Fibroblast of skin of right quadriceps (primary cell): ENCODE data around the gene PHACTR1.

Experiments used
- DNase-seq: peaks from one replicate; pipeline ENCODE4 v3.0.0-alpha.2; 2013

The PHACTR1 gene

GRCh38 chr6:12957321-12958051 lies 240.9 kb downstream of the PHACTR1 start:
- DNase-seq, result peak; percentile 68

- DNase-seq, result no peak
These were observed 241.6 kb downstream of the PHACTR1 start for GRCh38 chr6:12958052-12958706.

GRCh38 chr6:12961761-12962160 lies 245.2 kb downstream of the PHACTR1 start:
- DNase-seq, result no peak

GRCh38 chr6:12962529-12962928 lies 246.0 kb downstream of the PHACTR1 start:
- DNase-seq, result peak; percentile 28

- peak; percentile 48 for DNase-seq
These were observed 246.4 kb downstream of the PHACTR1 start for GRCh38 chr6:12962987-12963386.

- DNase-seq, result no peak
These were observed 247.0 kb downstream of the PHACTR1 start for GRCh38 chr6:12963567-12963966.

- peak; percentile 61 for DNase-seq
These were observed 251.1 kb downstream of the PHACTR1 start for GRCh38 chr6:12967686-12968085.

- no peak for DNase-seq
These were observed 251.7 kb downstream of the PHACTR1 start for GRCh38 chr6:12968290-12968689.

GRCh38 chr6:12968839-12969558 lies 252.4 kb downstream of the PHACTR1 start:
- no peak for DNase-seq

- peak; percentile 42 for DNase-seq
These were observed 253.4 kb downstream of the PHACTR1 start for GRCh38 chr6:12969966-12970365.

- no peak for DNase-seq
These were observed 256.8 kb downstream of the PHACTR1 start for GRCh38 chr6:12973386-12973785.

GRCh38 chr6:12974551-12974950 lies 258.0 kb downstream of the PHACTR1 start:
- DNase-seq, result no peak

- DNase-seq, result no peak
These were observed 259.8 kb downstream of the PHACTR1 start for GRCh38 chr6:12976366-12976765.

GRCh38 chr6:12977206-12977605 lies 260.6 kb downstream of the PHACTR1 start:
- no peak for DNase-seq

GRCh38 chr6:12977806-12978205 lies 261.2 kb downstream of the PHACTR1 start:
- no peak for DNase-seq

GRCh38 chr6:12980741-12981140 lies 264.2 kb downstream of the PHACTR1 start:
- no peak for DNase-seq

GRCh38 chr6:12984776-12985175 lies 268.2 kb downstream of the PHACTR1 start:
- DNase-seq, result no peak

- no peak for DNase-seq
These were observed 271.2 kb downstream of the PHACTR1 start for GRCh38 chr6:12987783-12988182.

- no peak for DNase-seq
These were observed 273.6 kb downstream of the PHACTR1 start for GRCh38 chr6:12990162-12990561.

- DNase-seq, result no peak
These were observed 274.9 kb downstream of the PHACTR1 start for GRCh38 chr6:12991435-12991834.

- no peak for DNase-seq
These were observed 276.2 kb downstream of the PHACTR1 start for GRCh38 chr6:12992770-12993169.

- no peak for DNase-seq
These were observed 276.8 kb downstream of the PHACTR1 start for GRCh38 chr6:12993283-12993898.

- no peak for DNase-seq
These were observed 278.9 kb downstream of the PHACTR1 start for GRCh38 chr6:12995419-12995818.
